ENCODE measurements around the gene TMPRSS6. TPM values are rescaled to one million over a fixed set of nuclear protein-coding genes. Genes with fewer than 3 reads are reported as not detected.

TMPRSS6 gene
- total and polyA plus RNA-seq, 2 of the 8 experiments (the other 6 are each of a cell fraction or from before 2014, with no cell fraction given) = 0.02 TPM; not detected in 1

DNA sequence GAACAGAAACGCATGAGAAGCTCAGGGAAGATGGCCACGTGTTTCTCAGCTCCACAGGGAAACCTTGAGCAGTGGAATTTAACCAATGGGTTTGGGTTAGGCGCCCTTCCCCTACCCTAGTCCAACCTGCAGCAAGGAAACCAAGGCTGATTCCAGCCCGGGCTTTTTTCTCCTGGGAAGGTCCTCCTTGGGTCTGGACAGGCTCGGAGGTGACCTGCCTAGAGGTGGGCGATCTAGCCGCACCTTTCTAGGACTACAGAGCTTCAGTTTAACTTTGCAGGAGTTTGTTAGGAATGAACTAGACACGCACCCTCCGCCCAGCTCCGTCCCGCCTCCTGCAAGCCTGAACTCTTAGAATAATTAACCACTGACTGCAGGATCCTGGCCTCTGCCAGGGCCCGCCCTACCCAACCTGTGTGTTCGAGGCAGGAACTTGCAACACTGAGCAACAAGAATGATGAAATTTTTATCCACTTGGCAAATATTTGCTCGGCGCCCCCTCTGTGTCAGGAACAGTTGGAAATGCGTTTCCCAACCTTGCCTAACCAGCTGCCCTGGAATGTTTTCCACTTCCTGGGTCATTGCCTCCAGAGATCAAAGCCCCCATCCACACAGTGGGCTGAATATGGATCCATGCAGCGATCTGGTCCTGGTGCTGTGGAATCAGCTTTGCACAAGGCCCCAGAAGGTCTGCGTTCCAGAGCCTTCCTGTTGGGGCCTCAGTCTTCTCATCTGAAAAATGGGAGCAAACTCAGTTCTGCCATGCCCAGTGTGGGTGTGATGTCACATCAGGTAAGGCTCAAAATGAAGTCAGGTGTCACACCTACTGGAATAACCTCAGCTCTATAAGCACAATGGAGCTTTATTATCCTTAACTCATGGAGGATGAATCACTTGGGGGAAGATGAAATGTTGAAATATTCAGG is 76.7 kb downstream of the TMPRSS6 start:
- Histone ChIP-seq H3K79me2 (ENCODE audit: control insufficient read depth in 1 of 2, insufficient read depth in 2 of 2, low read length in 2 of 2) (no peaks in the 10 kb centered on the region), H3K4me1 (replicated peaks in 1 of 4; ENCODE audit: control insufficient read depth in 3 of 4, insufficient read depth in 4 of 4, low read length in 3 of 4) (peaks cover 0 to 11% (median 5%) of the 10 kb centered on the region in 4 experiments; a peak in 4 of 7 replicates), H2BK12ac (ENCODE audit: low read depth, low read length) (peak overlapping the region; percentile 75; the same call in 1 of the 2 replicates), H2BK15ac (ENCODE audit: low read length) (no peak overlapping the region), H3K4me2 (ENCODE audit: insufficient read depth in 1 of 2, low read depth in 2 of 2, low read length in 2 of 2) (no peak overlapping the region), H3K4ac (replicated peaks; ENCODE audit: insufficient read length, low read depth, low read length) (no peak overlapping the region), H4K5ac (ENCODE audit: insufficient read length, low read depth, low read length) (no peak overlapping the region), H3K27ac (ENCODE audit: low read depth, low read length) (no peak overlapping the region), H4K8ac (ENCODE audit: extremely low read depth, insufficient read depth, low read length) (peak overlapping the region; percentile 12; the same call in 1 of the 2 replicates), H2AK5ac (ENCODE audit: low read depth, low read length) (no peak overlapping the region; the same call in 1 of the 2 replicates), H2BK5ac (ENCODE audit: low read depth, low read length) (no peak overlapping the region), H4K91ac (replicated peaks; ENCODE audit: insufficient read length, low read length) (no peak overlapping the region), H2BK120ac (replicated peaks; ENCODE audit: low read depth, low read length) (no peak overlapping the region), H3K9ac (replicated peaks in 1 of 4; ENCODE audit: extremely low read depth in 1 of 4, low read depth in 3 of 4, low read length in 3 of 4) (no peak overlapping the region), H3K23me2 (ENCODE audit: low read depth, low read length) (no peaks in the 10 kb centered on the region), H3K27me3 (replicated peaks in 1 of 4; ENCODE audit: control insufficient read depth in 3 of 4, extremely low read depth in 1 of 4, insufficient read depth in 3 of 4, low read length in 3 of 4) (0 out of 7 replicates have a peak, but pooled peaks cover 0 to 3% (median 0%) of the 10 kb centered on the region in 4 experiments), H4K20me1 (replicated peaks in 1 of 2; ENCODE audit: control insufficient read depth in 1 of 2, insufficient read depth in 2 of 2, low read length in 2 of 2) (peaks cover 0 to 5% of the 10 kb centered on the region in 2 experiments), H3K56ac (replicated peaks; ENCODE audit: insufficient read length, low read depth, low read length) (no peak overlapping the region), H3K36me3 (ENCODE audit: control insufficient read depth in 2 of 4, insufficient read depth in 4 of 4, low read length in 3 of 4) (peaks cover 0 to 22% (median 2%) of the 10 kb centered on the region in 4 experiments; a peak in 4 of 8 replicates), H2AFZ (ENCODE audit: low read length) (no peak overlapping the region), H3K18ac (ENCODE audit: extremely low read depth, low read length) (0 out of 2 replicates have a peak overlapping the region, but pooled peaks have one; percentile 75), H3K79me1 (ENCODE audit: low read depth, low read length) (no peaks in the 10 kb centered on the region), H3K14ac (ENCODE audit: insufficient read length) (no peak overlapping the region), H3K9me3 (ENCODE audit: insufficient read depth in 2 of 2, low read depth in 1 of 2, low read length in 1 of 2) (no peaks in the 10 kb centered on the region), H2BK20ac (ENCODE audit: low read length) (no peak overlapping the region), H3K23ac (ENCODE audit: insufficient read length) (no peak overlapping the region), H3K4me3 (ENCODE audit: extremely low read depth in 1 of 4, insufficient read depth in 2 of 4, low read depth in 3 of 4, low read length in 4 of 4) (no peak overlapping the region)
- DNase-seq (ENCODE audit: low read depth in 1 of 2, low spot score in 2 of 2) = peak in 1 of 2 experiments; percentile 50
- CTCF ChIA-PET (ENCODE audit: partially characterized antibody) = interaction anchor here (0.7 to 5.7 kb wide), 12 partner anchors 12 to 206 kb away, joined by 3 to 56 read pairs (median 4); partner anchors contain the start of genes MPST and TST
- 79% methylated on average over 18 of the region's 18 CpGs; no CpG with 5 or more reads in 1 of the 2 experiments for WGBS, 2 experiments (ENCODE audit: extremely low coverage in 1 of 2, insufficient coverage in 1 of 2, insufficient read length in 1 of 2, insufficient replicate concordance in 2 of 2, low coverage in 1 of 2, low lambda C conversion rate in 2 of 2, missing lambda C conversion rate in 1 of 2)
- POLR2A ChIA-PET (ENCODE audit: partially characterized antibody) = interaction anchor here (0.9 to 5.0 kb wide), 6 partner anchors 8 to 19 kb away, joined by 3 to 33 read pairs (median 4); partner anchors contain the start of genes KCTD17, MPST and TST
- TF ChIP-seq KDM1A (IDR thresholded peaks at IDR 0.05; ENCODE audit: borderline replicate concordance, low read length) (peak; percentile 94), SAP30 (IDR thresholded peaks at IDR 0.05; ENCODE audit: insufficient read depth, insufficient replicate concordance, low read length) (no peak)
- no peak for FAIRE-seq
